GM23248 (cell line): ENCODE results near the gene KLHL2.

ENCODE experiments used
- EZH2 ChIP-seq: fragments of 200-600 bp; sonication (generic); IDR thresholded peaks from 2 replicates; pipeline ENCODE4 v1.6.1; 2018; ENCODE audit warnings: antibody characterized with exemption, mild to moderate bottlenecking; ENCODE audit not compliant: insufficient read depth, poor library complexity, severe bottlenecking
- EZH2phosphoT487 ChIP-seq: fragments of 200-600 bp; sonication (generic); IDR thresholded peaks from 2 replicates; pipeline ENCODE4 v1.6.1; 2018; ENCODE audit warnings: antibody characterized with exemption, moderate library complexity, mild to moderate bottlenecking, low read depth; ENCODE audit not compliant: insufficient read depth

GRCh38 chr4:165191348-165191656 lies 16.1 kb upstream of the KLHL2 start:
- TF ChIP-seq EZH2phosphoT487: no peak
- TF ChIP-seq EZH2: no peak
